Naive B cell (primary cell): Measurements from ENCODE around the gene C1orf115. TPM values are rescaled to one million over a fixed set of nuclear protein-coding genes. Genes with fewer than 3 reads are reported as not detected.
"Not testable (repeated sequence)": the region's sequence is repeated elsewhere in the genome, so short reads cannot be mapped to it uniquely, and the experiment has no call there.

Experiments used
- ATAC-seq, 2 donors: fragments of 150-1000 bp; cut with Tn5 transposase; 2 replicates each; pipeline ENCODE4 v1.10.0; 2021; ENCODE audit warnings: low read depth in 2 of 2, mild to moderate bottlenecking in 2 of 2, moderate library complexity in 2 of 2
- DNase-seq: peaks from one replicate; pipeline ENCODE4 v3.0.0; 2022
- H3K27ac Mint-ChIP-seq, 6 donors: one replicate each; pipeline ENCODE4 v1.8.0; 2020 to 2022; ENCODE audit warnings: mild to moderate bottlenecking in 6 of 6, mixed read lengths in 6 of 6, moderate library complexity in 5 of 6, inconsistent platforms in 2 of 6
- H3K27me3 Mint-ChIP-seq, 3 donors: one replicate each; pipeline ENCODE4 v1.8.0; 2021 to 2022; ENCODE audit warnings: mixed read lengths in 3 of 3, mild to moderate bottlenecking in 1 of 3
- H3K36me3 Mint-ChIP-seq, 2 donors: one replicate each; pipeline ENCODE4 v1.8.0; 2020 to 2022; ENCODE audit warnings: mixed read lengths in 2 of 2, inconsistent platforms in 1 of 2, mild to moderate bottlenecking in 1 of 2
- H3K4me1 Mint-ChIP-seq, 3 donors: one replicate each; pipeline ENCODE4 v1.8.0; 2020 to 2022; ENCODE audit warnings: mixed read lengths in 3 of 3, inconsistent platforms in 1 of 3, mild to moderate bottlenecking in 1 of 3, moderate library complexity in 1 of 3
- H3K4me3 Mint-ChIP-seq, 8 donors: one replicate each; pipeline ENCODE4 v1.8.0; 2020 to 2022; ENCODE audit warnings: mild to moderate bottlenecking in 8 of 8, mixed read lengths in 8 of 8, moderate library complexity in 8 of 8, inconsistent platforms in 2 of 8
- H3K9me3 Mint-ChIP-seq, 7 donors: one replicate each; pipeline ENCODE4 v1.8.0; 2020 to 2022; ENCODE audit warnings: mixed read lengths in 7 of 7, mild to moderate bottlenecking in 5 of 7, inconsistent platforms in 2 of 7, moderate library complexity in 1 of 7
- polyA plus RNA-seq, 6 donors: library from polyadenylated mRNA; unstranded; fragments of 300-500 nt; fragmentation: Illumina TruSeq; gene quantifications; one replicate each; pipeline ENCODE4 v1.2.3, GENCODE V29; 2021; ENCODE audit warnings: low read depth in 6 of 6

C1orf115 gene
- polyA plus RNA-seq, 6 donors from 2014 or later = 3.7 to 37.5 (median 5.5) TPM; not detected in 1

DNA sequence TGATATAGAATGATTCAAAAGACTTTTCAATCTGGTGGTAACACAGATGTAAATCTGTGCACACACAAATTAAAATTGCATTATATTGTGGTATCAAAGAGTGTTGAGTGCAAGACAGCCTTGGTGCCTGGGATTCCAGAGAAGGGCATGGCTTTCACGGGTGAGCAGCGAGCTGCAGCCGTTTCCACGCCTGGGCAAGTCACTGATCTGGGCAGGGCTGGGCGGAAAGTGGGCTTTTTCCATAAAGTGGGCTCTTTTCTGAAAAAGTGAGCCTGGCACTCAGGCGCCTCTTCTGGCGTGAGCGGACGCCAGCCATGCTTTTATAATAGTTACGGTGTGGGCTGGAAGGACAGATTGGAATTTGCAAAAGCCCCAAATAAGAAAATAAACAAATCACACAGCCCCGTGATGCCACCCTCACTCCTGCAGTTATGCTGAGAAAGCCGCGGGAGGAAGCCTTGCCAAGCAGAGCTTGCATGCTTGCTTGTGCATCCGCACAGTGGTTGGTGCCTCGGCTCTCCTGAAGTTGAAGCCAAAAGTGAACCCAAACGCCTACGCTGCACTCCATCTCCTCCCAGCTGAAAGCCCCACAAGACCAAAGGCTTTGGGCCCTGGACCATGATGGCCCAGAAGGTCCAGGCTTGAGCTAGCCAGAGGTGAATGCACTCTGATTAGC lies 7.1 kb upstream of the C1orf115 start:
- Mint-ChIP-seq H3K9me3 (no peaks in the 10 kb centered on the region), H3K4me1 (peaks cover 0 to 3% (median 0%) of the 10 kb centered on the region in 3 donors), H3K27me3 (no peaks in the 10 kb centered on the region), H3K4me3 (no peak overlapping the region), H3K36me3 (no peaks in the 10 kb centered on the region), H3K27ac (no peak overlapping the region)
- no peak for ATAC-seq
- DNase-seq = no peak

GRCh38 chr1:220683716-220684115 lies 6.4 kb upstream of the C1orf115 start:
- DNase-seq, H3K27me3 Mint-ChIP-seq, H3K27ac Mint-ChIP-seq, H3K4me1 Mint-ChIP-seq, H3K9me3 Mint-ChIP-seq, H3K4me3 Mint-ChIP-seq, ATAC-seq, H3K36me3 Mint-ChIP-seq: not testable (repeated sequence)

GRCh38 chr1:220684890-220685289 lies 5.3 kb upstream of the C1orf115 start:
- Mint-ChIP-seq H3K27me3 (peaks cover 2 to 5% (median 4%) of the 10 kb centered on the region in 3 donors), H3K27ac (no peak overlapping the region), H3K4me1 (peaks cover 3 to 7% (median 6%) of the 10 kb centered on the region in 3 donors), H3K4me3 (no peak overlapping the region), H3K36me3 (no peaks in the 10 kb centered on the region), H3K9me3 (no peaks in the 10 kb centered on the region)
- no peak for ATAC-seq
- no peak for DNase-seq

GRCh38 chr1:220685879-220686278 lies 4.3 kb upstream of the C1orf115 start:
- H3K9me3 Mint-ChIP-seq = no peaks in the 10 kb centered on the region
- DNase-seq = no peak
- H3K27ac Mint-ChIP-seq = no peak overlapping the region
- no peak overlapping the region for H3K4me3 Mint-ChIP-seq
- peaks cover 7 to 12% (median 7%) of the 10 kb centered on the region in 3 donors for H3K4me1 Mint-ChIP-seq
- H3K27me3 Mint-ChIP-seq = peaks cover 5 to 9% (median 8%) of the 10 kb centered on the region in 3 donors
- ATAC-seq = no peak
- H3K36me3 Mint-ChIP-seq = no peaks in the 10 kb centered on the region

- no peaks in the 10 kb centered on the region for H3K9me3 Mint-ChIP-seq
- peaks cover 5 to 20% (median 16%) of the 10 kb centered on the region in 3 donors for H3K27me3 Mint-ChIP-seq
- H3K36me3 Mint-ChIP-seq = no peaks in the 10 kb centered on the region
- H3K4me1 Mint-ChIP-seq = peaks cover 12 to 25% (median 12%) of the 10 kb centered on the region in 3 donors
- ATAC-seq (no peak), DNase-seq (no peak)
- H3K27ac Mint-ChIP-seq = no peak overlapping the region
- H3K4me3 Mint-ChIP-seq = peak overlapping the region in 1 of 8 donors; percentile 40
Observed at GRCh38 chr1:220687809-220688208, 2.4 kb upstream of the C1orf115 start.

GRCh38 chr1:220689666-220690065 lies 497 bp upstream of the C1orf115 start:
- Mint-ChIP-seq H3K27ac (peak overlapping the region in 1 of 6 donors; percentile 63), H3K27me3 (peaks cover 5 to 20% (median 16%) of the 10 kb centered on the region in 3 donors), H3K36me3 (no peaks in the 10 kb centered on the region), H3K4me1 (peaks cover 12 to 36% (median 12%) of the 10 kb centered on the region in 3 donors), H3K9me3 (no peaks in the 10 kb centered on the region), H3K4me3 (peak overlapping the region; percentile 18 to 96 (median 90))
- ATAC-seq (no peak), DNase-seq (no peak)

GRCh38 chr1:220691053-220691684 lies 1.0 kb downstream of the C1orf115 start:
- H3K27ac Mint-ChIP-seq = peak overlapping the region in 1 of 6 donors; percentile 84
- no peaks in the 10 kb centered on the region for H3K9me3 Mint-ChIP-seq
- H3K4me3 Mint-ChIP-seq = peak overlapping the region; percentile 66 to 94 (median 84)
- ATAC-seq = no peak
- H3K4me1 Mint-ChIP-seq = peaks cover 12 to 36% (median 12%) of the 10 kb centered on the region in 3 donors
- H3K27me3 Mint-ChIP-seq = peaks cover 5 to 20% (median 16%) of the 10 kb centered on the region in 3 donors
- H3K36me3 Mint-ChIP-seq = no peaks in the 10 kb centered on the region
- no peak for DNase-seq

DNA sequence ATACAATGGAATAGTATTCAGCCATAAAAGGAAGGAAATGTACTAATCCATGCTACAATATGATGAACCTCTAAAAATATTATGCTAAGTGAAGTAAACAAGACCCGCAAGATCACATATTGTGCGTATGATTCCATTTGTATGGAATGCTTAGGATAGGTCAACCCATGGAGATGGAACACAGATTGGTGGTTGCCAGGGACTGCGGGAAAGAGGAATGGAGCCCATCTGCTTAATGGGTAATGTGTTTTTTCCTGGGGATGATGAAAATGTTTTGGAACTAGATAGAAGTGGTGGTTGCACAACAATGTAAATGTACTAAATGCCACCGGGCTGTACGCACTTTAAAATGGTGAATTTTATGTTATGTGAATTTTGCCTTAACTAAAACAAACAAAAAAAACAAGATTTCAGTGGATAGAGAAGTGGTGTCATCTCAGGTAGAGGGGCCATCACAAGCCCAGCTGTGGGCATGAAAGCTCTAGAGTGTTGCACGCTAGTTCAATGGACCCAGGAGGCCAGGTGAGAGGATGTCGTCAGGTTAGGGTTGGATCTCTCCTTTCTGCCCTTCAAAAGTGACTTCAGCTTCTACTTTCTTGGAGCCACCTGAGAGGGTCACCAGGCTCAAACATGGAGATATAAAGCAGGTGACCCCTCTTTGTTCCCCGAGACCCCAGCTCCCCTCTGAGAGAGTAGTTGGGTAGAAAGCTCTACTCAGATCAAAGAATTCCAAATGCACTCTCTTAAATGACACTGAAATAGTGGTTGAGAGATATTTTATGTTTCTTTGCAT lies 2.5 kb downstream of the C1orf115 start:
- no peak for ATAC-seq
- Mint-ChIP-seq H3K4me1 (peaks cover 12 to 36% (median 15%) of the 10 kb centered on the region in 3 donors), H3K27ac (peak overlapping the region in 1 of 6 donors; percentile 27), H3K9me3 (no peaks in the 10 kb centered on the region), H3K36me3 (no peaks in the 10 kb centered on the region), H3K4me3 (peak overlapping the region in 2 of 8 donors; percentile 92 to 94), H3K27me3 (peaks cover 5 to 20% (median 16%) of the 10 kb centered on the region in 3 donors)
- DNase-seq = no peak

- DNase-seq (no peak), ATAC-seq (no peak)
- no peaks in the 10 kb centered on the region for H3K9me3 Mint-ChIP-seq
- peaks cover 6 to 32% (median 12%) of the 10 kb centered on the region in 3 donors for H3K4me1 Mint-ChIP-seq
- H3K36me3 Mint-ChIP-seq = no peaks in the 10 kb centered on the region
- peaks cover 2 to 15% (median 11%) of the 10 kb centered on the region in 3 donors for H3K27me3 Mint-ChIP-seq
- no peak overlapping the region for H3K4me3 Mint-ChIP-seq
- no peak overlapping the region for H3K27ac Mint-ChIP-seq
Observed at GRCh38 chr1:220694866-220695382, 4.8 kb downstream of the C1orf115 start.

- no peak for ATAC-seq
- Mint-ChIP-seq H3K4me1 (peaks cover under 1 to 34% (median 8%) of the 10 kb centered on the region in 3 donors), H3K4me3 (no peak overlapping the region), H3K27ac (no peak overlapping the region), H3K27me3 (peaks cover 0 to 12% (median 8%) of the 10 kb centered on the region in 3 donors), H3K9me3 (peaks cover 0 to 2% (median 0%) of the 10 kb centered on the region in 7 donors), H3K36me3 (no peaks in the 10 kb centered on the region)
- DNase-seq = no peak
Observed at GRCh38 chr1:220695426-220695825, 5.3 kb downstream of the C1orf115 start.

GRCh38 chr1:220696226-220696862 lies 6.2 kb downstream of the C1orf115 start:
- ATAC-seq (no peak), DNase-seq (no peak)
- Mint-ChIP-seq H3K4me1 (peaks cover 0 to 35% (median 8%) of the 10 kb centered on the region in 3 donors), H3K36me3 (no peaks in the 10 kb centered on the region), H3K9me3 (peaks cover 0 to 2% (median 0%) of the 10 kb centered on the region in 7 donors), H3K27me3 (peaks cover 0 to 12% (median 8%) of the 10 kb centered on the region in 3 donors), H3K4me3 (no peak overlapping the region), H3K27ac (no peak overlapping the region)

GRCh38 chr1:220696863-220697231 lies 6.7 kb downstream of the C1orf115 start:
- DNase-seq = no peak
- H3K36me3 Mint-ChIP-seq = no peaks in the 10 kb centered on the region
- H3K4me1 Mint-ChIP-seq = peaks cover 0 to 35% (median 8%) of the 10 kb centered on the region in 3 donors
- ATAC-seq = no peak
- no peak overlapping the region for H3K27ac Mint-ChIP-seq
- H3K27me3 Mint-ChIP-seq = peaks cover 0 to 8% (median 8%) of the 10 kb centered on the region in 3 donors
- H3K4me3 Mint-ChIP-seq = no peak overlapping the region
- H3K9me3 Mint-ChIP-seq = peaks cover 0 to 2% (median 0%) of the 10 kb centered on the region in 7 donors

DNA sequence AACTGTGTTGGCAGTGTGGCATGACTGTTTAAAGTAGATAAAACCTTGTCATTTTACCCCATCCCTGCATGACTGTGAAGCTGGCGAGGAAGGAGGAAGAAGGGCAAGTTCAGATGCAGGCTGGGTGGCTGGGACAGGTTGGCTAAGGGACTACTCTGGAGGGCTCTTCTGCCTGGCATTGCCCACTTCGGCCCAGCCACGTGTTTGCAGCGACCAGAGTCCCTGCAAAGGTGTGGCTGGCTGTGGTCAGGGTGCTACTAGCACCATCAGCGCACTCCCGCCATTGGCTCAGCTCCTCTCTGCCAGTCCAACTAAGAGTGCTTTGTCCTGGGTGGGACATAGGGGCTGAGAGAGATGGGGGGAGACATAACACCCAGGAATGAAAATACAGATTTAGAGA lies 7.2 kb downstream of the C1orf115 start:
- H3K27me3 Mint-ChIP-seq = peaks cover 0 to 5% (median 4%) of the 10 kb centered on the region in 3 donors
- H3K4me1 Mint-ChIP-seq = peaks cover 0 to 35% (median 7%) of the 10 kb centered on the region in 3 donors
- no peaks in the 10 kb centered on the region for H3K36me3 Mint-ChIP-seq
- H3K9me3 Mint-ChIP-seq = peaks cover 0 to 2% (median 0%) of the 10 kb centered on the region in 7 donors
- no peak overlapping the region for H3K27ac Mint-ChIP-seq
- DNase-seq (no peak), ATAC-seq (no peak)
- H3K4me3 Mint-ChIP-seq = no peak overlapping the region
